Peyer's patch (tissue), 4 donors: ENCODE measurements around the gene KRT33B. TPM values are rescaled to one million over a fixed set of nuclear protein-coding genes. Genes with fewer than 3 reads are reported as not detected.

Experiments used
- DNase-seq, 3 donors: peaks; one replicate each; pipeline ENCODE4 v3.0.0-alpha.2; 2017 to 2019
- H3K27ac ChIP-seq, 4 donors: fragments of 200-600 bp; sonication (generic); one replicate each; pipeline ENCODE4 v1.5.1; 2016 to 2019
- H3K27me3 ChIP-seq, 2 donors: fragments of 200-600 bp; sonication (generic); one replicate each; pipeline ENCODE4 v1.5.1; 2019
- H3K36me3 ChIP-seq, 3 donors: fragments of 200-600 bp; sonication (generic); one replicate each; pipeline ENCODE4 v1.5.1; 2016 to 2019
- H3K4me1 ChIP-seq, 4 donors: fragments of 200-600 bp; sonication (generic); one replicate each; pipeline ENCODE4 v1.5.1; 2016 to 2019
- H3K4me3 ChIP-seq, 4 donors: fragments of 200-600 bp; sonication (generic); 1 replicate in 3 of 4; 2 replicates in 1 of 4; pipeline ENCODE4 v1.5.1; 2016 to 2019; ENCODE audit warnings: mild to moderate bottlenecking in 1 of 4
- H3K9me3 ChIP-seq, 4 donors: fragments of 200-600 bp; sonication (generic); one replicate each; pipeline ENCODE4 v1.5.1; 2016 to 2019; ENCODE audit warnings: mild to moderate bottlenecking in 1 of 4
- POLR2A ChIP-seq, 2 donors: fragments of 450-650 bp; IDR thresholded peaks; one replicate each; pipeline ENCODE4 v1.5.1; 2017; ENCODE audit warnings: antibody characterized with exemption in 2 of 2, mild to moderate bottlenecking in 2 of 2, moderate library complexity in 2 of 2
- total RNA-seq, 4 donors: library from RNA; depleted of rRNA; stranded (reverse); fragments of >200 nt; gene quantifications; one replicate each; pipeline ENCODE4 v1.1.0, GENCODE V29; 2016
- TF ChIP-seq, protein P1 (sequence below), 6 experiments: fragments of 450-650 bp in 4 of 6; fragments of 200-600 bp in 2 of 6; sonication (generic) in 1 of 6; IDR thresholded peaks; one replicate each; pipeline ENCODE4 v1.5.1; 2017 to 2019; ENCODE audit warnings: antibody characterized with exemption in 6 of 6, mild to moderate bottlenecking in 3 of 6, moderate library complexity in 1 of 6

The KRT33B gene
- total RNA-seq, 4 donors from 2014 or later, result not detected

GRCh38 chr17:41415411-41415810, 45.8 kb upstream of the KRT33B start:
- no peaks in the 10 kb centered on the region for H3K4me1 ChIP-seq
- no peaks in the 10 kb centered on the region for H3K27me3 ChIP-seq
- no peaks in the 10 kb centered on the region for H3K9me3 ChIP-seq
- TF ChIP-seq POLR2A (IDR thresholded peaks at IDR 0.05), result no peak
- TF ChIP-seq, protein P1, sequence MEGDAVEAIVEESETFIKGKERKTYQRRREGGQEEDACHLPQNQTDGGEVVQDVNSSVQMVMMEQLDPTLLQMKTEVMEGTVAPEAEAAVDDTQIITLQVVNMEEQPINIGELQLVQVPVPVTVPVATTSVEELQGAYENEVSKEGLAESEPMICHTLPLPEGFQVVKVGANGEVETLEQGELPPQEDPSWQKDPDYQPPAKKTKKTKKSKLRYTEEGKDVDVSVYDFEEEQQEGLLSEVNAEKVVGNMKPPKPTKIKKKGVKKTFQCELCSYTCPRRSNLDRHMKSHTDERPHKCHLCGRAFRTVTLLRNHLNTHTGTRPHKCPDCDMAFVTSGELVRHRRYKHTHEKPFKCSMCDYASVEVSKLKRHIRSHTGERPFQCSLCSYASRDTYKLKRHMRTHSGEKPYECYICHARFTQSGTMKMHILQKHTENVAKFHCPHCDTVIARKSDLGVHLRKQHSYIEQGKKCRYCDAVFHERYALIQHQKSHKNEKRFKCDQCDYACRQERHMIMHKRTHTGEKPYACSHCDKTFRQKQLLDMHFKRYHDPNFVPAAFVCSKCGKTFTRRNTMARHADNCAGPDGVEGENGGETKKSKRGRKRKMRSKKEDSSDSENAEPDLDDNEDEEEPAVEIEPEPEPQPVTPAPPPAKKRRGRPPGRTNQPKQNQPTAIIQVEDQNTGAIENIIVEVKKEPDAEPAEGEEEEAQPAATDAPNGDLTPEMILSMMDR (IDR thresholded peaks at IDR 0.05), result no peak
- H3K4me3 ChIP-seq, result no peak overlapping the region
- no peaks in the 10 kb centered on the region for H3K36me3 ChIP-seq
- no peak for DNase-seq
- no peak overlapping the region for H3K27ac ChIP-seq

GRCh38 chr17:41413982-41414381, 44.4 kb upstream of the KRT33B start:
- Histone ChIP-seq H3K27me3 (no peaks in the 10 kb centered on the region), H3K9me3 (no peaks in the 10 kb centered on the region), H3K27ac (no peak overlapping the region), H3K4me1 (no peaks in the 10 kb centered on the region), H3K36me3 (no peaks in the 10 kb centered on the region), H3K4me3 (no peak overlapping the region)
- TF ChIP-seq POLR2A (IDR thresholded peaks at IDR 0.05), result no peak
- TF ChIP-seq, protein P1 (IDR thresholded peaks at IDR 0.05), result no peak
- no peak for DNase-seq

DNA sequence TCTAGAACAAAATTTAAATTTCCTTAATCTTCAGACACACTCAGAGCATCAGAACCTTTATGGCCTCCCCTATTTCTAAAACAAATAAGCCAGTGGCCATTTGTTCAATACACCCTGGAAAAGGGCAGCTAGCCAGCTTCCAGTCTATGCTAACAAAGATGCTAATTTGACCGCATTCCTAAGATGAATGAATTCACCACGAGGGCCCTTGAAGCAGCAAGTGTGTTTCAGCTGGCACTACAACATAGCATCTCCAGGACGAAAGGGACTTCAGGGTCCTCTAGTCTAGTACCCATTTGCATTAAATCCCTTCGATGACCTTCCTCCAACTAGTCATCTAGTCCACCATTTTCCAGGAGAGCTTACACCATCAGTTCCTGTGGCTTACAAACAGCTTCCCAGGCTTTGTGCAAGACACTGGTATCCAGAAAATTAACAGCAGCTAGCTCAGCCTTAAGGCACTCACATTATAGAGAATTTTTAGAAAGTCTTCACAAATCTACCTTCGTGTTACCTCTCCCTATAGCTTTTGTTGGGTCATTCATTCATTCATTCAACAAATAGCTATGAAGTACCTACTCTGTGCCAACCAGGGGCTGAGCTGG, 43.8 kb upstream of the KRT33B start:
- Histone ChIP-seq H3K4me1 (no peaks in the 10 kb centered on the region), H3K27ac (no peak overlapping the region), H3K9me3 (no peaks in the 10 kb centered on the region), H3K4me3 (no peak overlapping the region), H3K27me3 (no peaks in the 10 kb centered on the region), H3K36me3 (no peaks in the 10 kb centered on the region)
- TF ChIP-seq POLR2A (IDR thresholded peaks at IDR 0.05), result no peak
- TF ChIP-seq, protein P1 (IDR thresholded peaks at IDR 0.05), result no peak
- no peak for DNase-seq

DNA sequence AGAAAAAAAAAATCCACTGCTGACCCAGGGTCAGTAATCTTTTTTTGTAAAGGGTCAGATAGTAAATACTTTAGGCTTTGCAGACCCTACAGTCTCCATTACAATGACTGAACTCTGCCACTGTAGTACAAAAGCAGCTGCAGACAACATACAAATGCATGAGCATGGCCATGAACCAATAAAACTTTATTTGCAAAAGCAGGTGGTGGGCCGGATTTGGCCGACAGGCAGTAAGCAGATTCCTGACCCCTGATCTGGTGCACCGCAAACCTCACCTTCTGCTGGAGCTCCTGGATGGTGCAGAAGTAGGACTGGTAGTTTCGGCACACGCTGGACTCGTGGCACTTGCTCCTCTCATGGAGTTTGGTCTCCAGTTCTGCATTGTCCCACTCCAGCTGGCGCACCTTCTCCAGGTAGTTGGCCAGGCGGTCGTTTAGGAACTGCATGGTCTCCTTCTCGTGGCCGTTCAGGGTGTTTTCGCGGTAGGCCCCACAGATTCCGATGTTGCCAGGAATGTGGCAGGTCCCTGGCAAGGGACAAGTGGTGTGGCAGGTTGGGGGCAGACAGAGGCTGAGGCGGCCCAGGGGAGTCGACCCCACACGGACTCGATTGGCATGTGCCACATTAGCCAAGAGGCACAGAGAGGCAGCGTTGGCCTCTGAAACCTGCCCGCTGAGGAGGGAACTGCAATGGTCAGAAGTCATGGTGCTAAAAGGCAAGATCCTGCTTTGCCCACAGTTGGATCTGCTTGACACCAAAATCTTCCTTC, 41.6 kb upstream of the KRT33B start:
- H3K4me3 ChIP-seq, result no peak overlapping the region
- no peak overlapping the region for H3K27ac ChIP-seq
- H3K27me3 ChIP-seq, result no peaks in the 10 kb centered on the region
- TF ChIP-seq POLR2A (IDR thresholded peaks at IDR 0.05), result no peak
- TF ChIP-seq, protein P1 (IDR thresholded peaks at IDR 0.05), result no peak
- no peaks in the 10 kb centered on the region for H3K36me3 ChIP-seq
- H3K9me3 ChIP-seq, result no peaks in the 10 kb centered on the region
- no peaks in the 10 kb centered on the region for H3K4me1 ChIP-seq
- no peak for DNase-seq

- no peak overlapping the region for H3K27ac ChIP-seq
- H3K36me3 ChIP-seq, result no peaks in the 10 kb centered on the region
- TF ChIP-seq, protein P1 (IDR thresholded peaks at IDR 0.05), result no peak
- no peak for TF ChIP-seq POLR2A (IDR thresholded peaks at IDR 0.05)
Observed at GRCh38 chr17:41407226-41407625, 37.6 kb upstream of the KRT33B start.

More at GRCh38 chr17:41407226-41407625, 37.6 kb upstream of the KRT33B start:
- no peaks in the 10 kb centered on the region for H3K4me1 ChIP-seq
- no peak for DNase-seq
- H3K27me3 ChIP-seq, result no peaks in the 10 kb centered on the region
- H3K9me3 ChIP-seq, result no peaks in the 10 kb centered on the region
- no peak overlapping the region for H3K4me3 ChIP-seq
